PC-9 (cell line): Measurements from ENCODE around the gene TMEM196.

ENCODE experiments used
- CTCF ChIP-seq: fragments of 200-600 bp; sonication (generic); conservative IDR thresholded peaks from 2 replicates; pipeline ENCODE4 v1.6.1; 2017; ENCODE audit warnings: mixed run types, antibody characterized with exemption, mild to moderate bottlenecking, moderate library complexity
- EZH2 ChIP-seq: fragments of 200-600 bp; sonication (generic); IDR thresholded peaks from 2 replicates; pipeline ENCODE4 v1.8.0; 2017; ENCODE audit warnings: antibody characterized with exemption, low read depth

- TF ChIP-seq CTCF (no peak), EZH2 (no peak)
Measured at GRCh38 chr7:19728716-19729115, 44.7 kb downstream of the TMEM196 start.
